Neural progenitor cell (in vitro differentiated cells): Measurements from ENCODE around the gene OR8G5. TPM values are rescaled to one million over a fixed set of nuclear protein-coding genes. Genes with fewer than 3 reads are reported as not detected.
"Not testable (repeated sequence)": the region's sequence is repeated elsewhere in the genome, so short reads cannot be mapped to it uniquely, and the experiment has no call there.

Experiments used
- DNase-seq: peaks from one replicate; pipeline ENCODE4 v3.0.0-alpha.2; 2016; ENCODE audit warnings: low spot score
- H2AFZ ChIP-seq: fragments of 200-600 bp; sonication (generic); replicated peaks from 2 replicates; pipeline ENCODE4 v1.6.1; 2016; ENCODE audit warnings: antibody characterized with exemption
- H3F3A ChIP-seq: fragments of 200-600 bp; sonication (generic); 2 replicates; pipeline ENCODE4 v1.6.1; 2016; ENCODE audit warnings: antibody characterized with exemption, low read depth
- H3K27ac ChIP-seq: fragments of 200-600 bp; sonication (generic); 2 replicates; pipeline ENCODE4 v1.5.1; 2016; ENCODE audit warnings: mild to moderate bottlenecking
- H3K27me3 ChIP-seq: fragments of 200-600 bp; sonication (generic); 2 replicates; pipeline ENCODE4 v1.6.1; 2016; ENCODE audit warnings: mild to moderate bottlenecking, moderate library complexity
- H3K36me3 ChIP-seq: fragments of 200-600 bp; sonication (generic); 2 replicates; pipeline ENCODE4 v1.5.1; 2016
- H3K4me1 ChIP-seq: fragments of 200-600 bp; sonication (generic); 2 replicates; pipeline ENCODE4 v1.6.1; 2016; ENCODE audit warnings: mixed run types
- H3K4me2 ChIP-seq: fragments of 200-600 bp; sonication (generic); 2 replicates; pipeline ENCODE4 v1.6.1; 2016
- H3K4me3 ChIP-seq: fragments of 200-600 bp; sonication (generic); 2 replicates; pipeline ENCODE4 v1.5.1; 2016
- H3K79me2 ChIP-seq: fragments of 200-600 bp; sonication (generic); 2 replicates; pipeline ENCODE4 v1.6.1; 2016; ENCODE audit warnings: low read depth
- H3K9ac ChIP-seq: fragments of 200-600 bp; sonication (generic); 2 replicates; pipeline ENCODE4 v1.6.1; 2016
- H3K9me3 ChIP-seq: fragments of 200-600 bp; sonication (generic); 2 replicates; pipeline ENCODE4 v1.5.1; 2016; ENCODE audit warnings: low read depth
- H4K20me1 ChIP-seq: fragments of 200-600 bp; sonication (generic); 2 replicates; pipeline ENCODE4 v1.6.1; 2016; ENCODE audit warnings: low read depth
- H3K27ac Mint-ChIP-seq: 3 replicates; pipeline ENCODE4 v1.8.0; 2021; ENCODE audit warnings: mixed read lengths
- H3K27me3 Mint-ChIP-seq: 2 replicates; pipeline ENCODE4 v1.8.0; 2022; ENCODE audit warnings: low read depth, mild to moderate bottlenecking, inconsistent platforms, moderate library complexity, mixed read lengths; ENCODE audit not compliant: insufficient read depth
- H3K36me3 Mint-ChIP-seq: 3 replicates; pipeline ENCODE4 v1.8.0; 2021; ENCODE audit warnings: mixed read lengths
- H3K4me1 Mint-ChIP-seq: 3 replicates; pipeline ENCODE4 v1.8.0; 2021; ENCODE audit warnings: mixed read lengths
- H3K4me3 Mint-ChIP-seq: 3 replicates; pipeline ENCODE4 v1.8.0; 2021; ENCODE audit warnings: mild to moderate bottlenecking, moderate library complexity, mixed read lengths
- H3K9me3 Mint-ChIP-seq: 3 replicates; pipeline ENCODE4 v1.8.0; 2020; ENCODE audit warnings: mixed read lengths
- EZH2 ChIP-seq: fragments of 200-600 bp; sonication (generic); IDR thresholded peaks from 2 replicates; pipeline ENCODE4 v1.6.1; 2017; ENCODE audit warnings: antibody characterized with exemption, mild to moderate bottlenecking, moderate library complexity
- EZH2phosphoT487 ChIP-seq: fragments of 200-600 bp; sonication (generic); IDR thresholded peaks from 2 replicates; pipeline ENCODE4 v1.6.1; 2017; ENCODE audit warnings: antibody characterized with exemption
- total RNA-seq: library from RNA; depleted of rRNA; stranded (reverse); fragments of >200 nt; gene quantifications from 2 replicates; pipeline ENCODE4 v1.2.3, GENCODE V29; 2015; ENCODE audit warnings: low replicate concordance
- TF ChIP-seq, protein P1 (sequence below): fragments of 200-600 bp; sonication (generic); IDR thresholded peaks from 2 replicates; pipeline ENCODE4 v1.5.1; 2017; ENCODE audit warnings: antibody characterized with exemption, mild to moderate bottlenecking

The OR8G5 gene
- total RNA-seq, 1 donor from 2014 or later = not detected

DNA sequence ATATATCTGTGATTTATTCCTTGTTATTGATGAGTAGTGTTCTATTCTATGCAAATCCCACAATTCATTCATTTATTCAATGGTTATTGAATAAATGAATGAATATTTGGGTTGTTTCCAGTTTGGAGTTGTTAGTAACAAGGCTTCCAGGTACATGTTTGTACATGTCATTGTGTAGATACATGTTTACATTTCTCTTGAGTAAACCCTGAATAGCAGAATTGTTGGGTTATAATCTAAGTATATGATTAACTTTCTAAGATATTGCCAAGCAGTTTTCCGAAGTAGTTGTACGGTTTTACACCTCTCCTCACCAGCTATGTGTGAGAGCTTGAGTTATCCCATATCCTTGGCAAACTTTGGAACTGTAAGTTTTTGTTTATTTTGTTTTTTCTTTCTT lies 33.8 kb upstream of the OR8G5 start:
- Histone ChIP-seq H3K79me2 (no peaks in the 10 kb centered on the region), H3F3A (no peaks in the 10 kb centered on the region), H3K9ac (no peak overlapping the region), H2AFZ (no peak overlapping the region), H3K27me3 (no peaks in the 10 kb centered on the region), H3K27ac (no peak overlapping the region), H3K4me1 (peaks cover 8% of the 10 kb centered on the region), H3K4me2 (no peak overlapping the region), H3K9me3 (no peaks in the 10 kb centered on the region), H4K20me1 (no peaks in the 10 kb centered on the region), H3K4me3 (no peak overlapping the region), H3K36me3 (no peaks in the 10 kb centered on the region)
- Mint-ChIP-seq H3K36me3 (no peaks in the 10 kb centered on the region), H3K4me1 (peaks cover 5% of the 10 kb centered on the region), H3K27ac (no peak overlapping the region), H3K27me3 (no peaks in the 10 kb centered on the region), H3K4me3 (no peak overlapping the region), H3K9me3 (no peaks in the 10 kb centered on the region)
- TF ChIP-seq, protein P1, sequence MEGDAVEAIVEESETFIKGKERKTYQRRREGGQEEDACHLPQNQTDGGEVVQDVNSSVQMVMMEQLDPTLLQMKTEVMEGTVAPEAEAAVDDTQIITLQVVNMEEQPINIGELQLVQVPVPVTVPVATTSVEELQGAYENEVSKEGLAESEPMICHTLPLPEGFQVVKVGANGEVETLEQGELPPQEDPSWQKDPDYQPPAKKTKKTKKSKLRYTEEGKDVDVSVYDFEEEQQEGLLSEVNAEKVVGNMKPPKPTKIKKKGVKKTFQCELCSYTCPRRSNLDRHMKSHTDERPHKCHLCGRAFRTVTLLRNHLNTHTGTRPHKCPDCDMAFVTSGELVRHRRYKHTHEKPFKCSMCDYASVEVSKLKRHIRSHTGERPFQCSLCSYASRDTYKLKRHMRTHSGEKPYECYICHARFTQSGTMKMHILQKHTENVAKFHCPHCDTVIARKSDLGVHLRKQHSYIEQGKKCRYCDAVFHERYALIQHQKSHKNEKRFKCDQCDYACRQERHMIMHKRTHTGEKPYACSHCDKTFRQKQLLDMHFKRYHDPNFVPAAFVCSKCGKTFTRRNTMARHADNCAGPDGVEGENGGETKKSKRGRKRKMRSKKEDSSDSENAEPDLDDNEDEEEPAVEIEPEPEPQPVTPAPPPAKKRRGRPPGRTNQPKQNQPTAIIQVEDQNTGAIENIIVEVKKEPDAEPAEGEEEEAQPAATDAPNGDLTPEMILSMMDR = no peak
- TF ChIP-seq EZH2phosphoT487 (no peak), EZH2 (no peak)
- no peak for DNase-seq

DNA sequence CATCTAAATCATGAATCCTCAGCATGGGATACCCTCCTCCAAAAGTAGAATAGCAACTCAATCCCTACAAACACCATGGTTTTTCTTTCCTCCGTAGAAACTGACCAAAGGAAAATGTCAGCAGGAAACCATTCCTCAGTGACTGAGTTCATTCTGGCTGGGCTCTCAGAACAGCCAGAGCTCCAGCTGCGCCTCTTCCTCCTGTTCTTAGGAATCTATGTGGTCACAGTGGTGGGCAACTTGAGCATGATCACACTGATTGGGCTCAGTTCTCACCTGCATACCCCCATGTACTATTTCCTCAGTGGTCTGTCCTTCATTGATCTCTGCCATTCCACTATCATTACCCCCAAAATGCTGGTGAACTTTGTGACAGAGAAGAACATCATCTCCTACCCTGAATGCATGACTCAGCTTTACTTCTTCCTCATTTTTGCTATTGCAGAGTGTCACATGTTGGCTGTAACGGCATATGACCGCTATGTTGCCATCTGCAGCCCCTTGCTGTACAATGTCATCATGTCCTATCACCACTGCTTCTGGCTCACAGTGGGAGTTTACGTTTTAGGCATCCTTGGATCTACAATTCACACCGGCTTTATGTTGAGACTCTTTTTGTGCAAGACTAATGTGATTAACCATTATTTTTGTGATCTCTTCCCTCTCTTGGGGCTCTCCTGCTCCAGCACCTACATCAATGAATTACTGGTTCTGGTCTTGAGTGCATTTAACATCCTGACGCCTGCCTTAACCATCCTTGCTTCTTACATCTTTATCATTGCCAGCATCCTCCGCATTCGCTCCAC lies 31.4 kb upstream of the OR8G5 start:
- H3K79me2 ChIP-seq, H3K36me3 Mint-ChIP-seq, H3K27me3 Mint-ChIP-seq, DNase-seq, H3K4me3 ChIP-seq, H3K9ac ChIP-seq, H4K20me1 ChIP-seq, H3K4me1 Mint-ChIP-seq, H3K9me3 ChIP-seq, H3F3A ChIP-seq, H3K27ac ChIP-seq, H3K4me2 ChIP-seq, H3K27me3 ChIP-seq, H3K4me1 ChIP-seq, H3K27ac Mint-ChIP-seq, H3K9me3 Mint-ChIP-seq, H2AFZ ChIP-seq, H3K36me3 ChIP-seq, H3K4me3 Mint-ChIP-seq: not testable (repeated sequence)

DNA sequence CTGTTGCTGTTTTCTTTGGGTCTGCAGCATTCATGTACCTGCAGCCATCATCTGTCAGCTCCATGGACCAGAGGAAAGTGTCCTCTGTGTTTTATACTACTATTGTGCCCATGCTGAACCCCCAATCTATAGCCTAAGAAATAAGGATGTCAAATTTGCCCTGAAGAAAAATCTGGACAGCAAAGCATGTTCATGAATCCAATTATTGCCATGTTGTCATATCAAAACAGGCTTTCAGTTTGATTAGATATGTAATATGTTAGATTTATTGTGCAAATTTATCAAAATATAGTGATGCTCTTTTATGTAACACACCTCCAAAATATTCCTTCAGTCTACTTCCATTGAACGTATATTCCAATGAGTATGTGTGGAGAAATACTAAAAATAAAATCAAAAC lies 30.7 kb upstream of the OR8G5 start:
- Histone ChIP-seq H3K9ac (no peak overlapping the region), H2AFZ (no peak overlapping the region), H3K36me3 (no peaks in the 10 kb centered on the region), H4K20me1 (no peaks in the 10 kb centered on the region), H3K79me2 (no peaks in the 10 kb centered on the region), H3K4me3 (no peak overlapping the region), H3F3A (no peaks in the 10 kb centered on the region), H3K9me3 (no peaks in the 10 kb centered on the region), H3K4me2 (no peak overlapping the region), H3K4me1 (peaks cover 8% of the 10 kb centered on the region), H3K27me3 (no peaks in the 10 kb centered on the region), H3K27ac (no peak overlapping the region)
- Mint-ChIP-seq H3K27ac (no peak overlapping the region), H3K9me3 (no peaks in the 10 kb centered on the region), H3K4me1 (peaks cover 5% of the 10 kb centered on the region), H3K4me3 (no peak overlapping the region), H3K27me3 (no peaks in the 10 kb centered on the region), H3K36me3 (no peaks in the 10 kb centered on the region)
- no peak for DNase-seq
- TF ChIP-seq, protein P1 = no peak
- TF ChIP-seq EZH2phosphoT487 (no peak), EZH2 (no peak)

- Mint-ChIP-seq H3K9me3 (no peaks in the 10 kb centered on the region), H3K27me3 (no peaks in the 10 kb centered on the region), H3K27ac (no peak overlapping the region), H3K4me1 (no peaks in the 10 kb centered on the region), H3K36me3 (no peaks in the 10 kb centered on the region), H3K4me3 (no peak overlapping the region)
- H3K36me3 ChIP-seq = no peaks in the 10 kb centered on the region
- no peaks in the 10 kb centered on the region for H4K20me1 ChIP-seq
- no peak overlapping the region for H2AFZ ChIP-seq
- H3K79me2 ChIP-seq = no peaks in the 10 kb centered on the region
- TF ChIP-seq EZH2phosphoT487 (no peak), EZH2 (no peak)
- TF ChIP-seq, protein P1 = no peak
- no peaks in the 10 kb centered on the region for H3K4me1 ChIP-seq
- H3K9ac ChIP-seq = no peak overlapping the region
- H3K9me3 ChIP-seq = no peaks in the 10 kb centered on the region
- no peaks in the 10 kb centered on the region for H3F3A ChIP-seq
- H3K4me2 ChIP-seq = no peak overlapping the region
- DNase-seq = no peak
- no peak overlapping the region for H3K4me3 ChIP-seq
- no peak overlapping the region for H3K27ac ChIP-seq
- H3K27me3 ChIP-seq = no peaks in the 10 kb centered on the region
Measured at GRCh38 chr11:124233376-124233775, 22.8 kb upstream of the OR8G5 start.
